ENCODE results near the gene CYP8B1. TPM values are rescaled to one million over a fixed set of nuclear protein-coding genes. Genes with fewer than 3 reads are reported as not detected.

Gene CYP8B1
- total and polyA plus RNA-seq, 2 of the 13 experiments (the other 11 are each of a cell fraction or from before 2014, with no cell fraction given) = 0.58 to 2.0 TPM

DNA sequence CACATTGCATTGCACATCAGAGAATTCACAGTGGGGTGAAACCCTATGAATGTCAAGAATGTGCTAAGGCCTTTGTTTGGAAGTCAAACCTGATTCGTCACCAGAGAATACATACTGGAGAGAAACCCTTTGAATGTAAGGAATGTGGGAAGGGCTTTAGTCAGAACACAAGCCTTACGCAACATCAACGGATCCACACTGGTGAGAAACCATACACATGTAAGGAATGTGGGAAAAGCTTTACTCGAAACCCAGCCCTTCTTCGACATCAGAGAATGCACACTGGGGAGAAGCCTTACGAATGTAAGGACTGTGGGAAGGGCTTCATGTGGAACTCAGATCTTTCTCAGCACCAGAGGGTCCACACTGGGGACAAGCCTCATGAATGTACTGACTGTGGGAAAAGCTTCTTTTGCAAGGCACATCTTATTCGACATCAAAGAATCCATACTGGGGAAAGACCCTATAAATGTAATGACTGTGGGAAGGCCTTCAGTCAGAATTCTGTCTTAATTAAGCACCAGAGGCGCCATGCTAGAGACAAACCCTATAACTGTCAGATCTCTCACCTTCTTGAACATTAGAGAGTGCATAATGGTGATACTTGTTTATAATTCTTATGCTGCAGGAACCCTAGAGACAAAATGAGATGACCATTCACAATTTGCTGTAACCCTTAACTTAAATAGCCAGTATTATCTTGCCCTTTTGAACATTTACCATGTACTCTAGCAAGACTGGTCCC lies 39.3 kb upstream of the CYP8B1 start (continued):
- no peak for TF ChIP-seq ZNF598 (CRISPR knock-in tag; IDR thresholded peaks at IDR 0.05; ENCODE audit: borderline replicate concordance)
- TF ChIP-seq HIVEP1 (CRISPR knock-in tag; IDR thresholded peaks at IDR 0.05) = no peak
- TF ChIP-seq EEA1 (CRISPR knock-in tag; IDR thresholded peaks at IDR 0.05; ENCODE audit: borderline replicate concordance) = no peak
- TF ChIP-seq ZNF225 (CRISPR knock-in tag; IDR thresholded peaks at IDR 0.05) = no peak
- TF ChIP-seq TRIM22 (IDR thresholded peaks at IDR 0.05) = no peak
- TF ChIP-seq SIN3A (IDR thresholded peaks at IDR 0.05; ENCODE audit: borderline replicate concordance, low read depth, low read length) = no peak
- no peak for TF ChIP-seq ZNF224 (CRISPR knock-in tag; IDR thresholded peaks at IDR 0.05)
- no peak for TF ChIP-seq RXRA (CRISPR knock-in tag; IDR thresholded peaks at IDR 0.05)
- no peak for TF ChIP-seq JUN (CRISPR knock-in tag; IDR thresholded peaks at IDR 0.05)
- TF ChIP-seq SNRNP70 (IDR thresholded peaks at IDR 0.05; ENCODE audit: low read depth, low read length) = no peak
- peak; percentile 26; the same call in 1 of the 2 replicates for TF ChIP-seq TBX3 (IDR thresholded peaks at IDR 0.05; ENCODE audit: borderline replicate concordance)
- TF ChIP-seq, protein P1, sequence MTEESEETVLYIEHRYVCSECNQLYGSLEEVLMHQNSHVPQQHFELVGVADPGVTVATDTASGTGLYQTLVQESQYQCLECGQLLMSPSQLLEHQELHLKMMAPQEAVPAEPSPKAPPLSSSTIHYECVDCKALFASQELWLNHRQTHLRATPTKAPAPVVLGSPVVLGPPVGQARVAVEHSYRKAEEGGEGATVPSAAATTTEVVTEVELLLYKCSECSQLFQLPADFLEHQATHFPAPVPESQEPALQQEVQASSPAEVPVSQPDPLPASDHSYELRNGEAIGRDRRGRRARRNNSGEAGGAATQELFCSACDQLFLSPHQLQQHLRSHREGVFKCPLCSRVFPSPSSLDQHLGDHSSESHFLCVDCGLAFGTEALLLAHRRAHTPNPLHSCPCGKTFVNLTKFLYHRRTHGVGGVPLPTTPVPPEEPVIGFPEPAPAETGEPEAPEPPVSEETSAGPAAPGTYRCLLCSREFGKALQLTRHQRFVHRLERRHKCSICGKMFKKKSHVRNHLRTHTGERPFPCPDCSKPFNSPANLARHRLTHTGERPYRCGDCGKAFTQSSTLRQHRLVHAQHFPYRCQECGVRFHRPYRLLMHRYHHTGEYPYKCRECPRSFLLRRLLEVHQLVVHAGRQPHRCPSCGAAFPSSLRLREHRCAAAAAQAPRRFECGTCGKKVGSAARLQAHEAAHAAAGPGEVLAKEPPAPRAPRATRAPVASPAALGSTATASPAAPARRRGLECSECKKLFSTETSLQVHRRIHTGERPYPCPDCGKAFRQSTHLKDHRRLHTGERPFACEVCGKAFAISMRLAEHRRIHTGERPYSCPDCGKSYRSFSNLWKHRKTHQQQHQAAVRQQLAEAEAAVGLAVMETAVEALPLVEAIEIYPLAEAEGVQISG (CRISPR knock-in tag; IDR thresholded peaks at IDR 0.05) = peak; percentile 24; the same call in 1 of the 2 replicates
- TF ChIP-seq ZBTB46 (CRISPR knock-in tag; IDR thresholded peaks at IDR 0.05; ENCODE audit: borderline replicate concordance) = no peak
- no peak for TF ChIP-seq THAP11 (CRISPR knock-in tag; IDR thresholded peaks at IDR 0.05)
- TF ChIP-seq, protein P2, sequence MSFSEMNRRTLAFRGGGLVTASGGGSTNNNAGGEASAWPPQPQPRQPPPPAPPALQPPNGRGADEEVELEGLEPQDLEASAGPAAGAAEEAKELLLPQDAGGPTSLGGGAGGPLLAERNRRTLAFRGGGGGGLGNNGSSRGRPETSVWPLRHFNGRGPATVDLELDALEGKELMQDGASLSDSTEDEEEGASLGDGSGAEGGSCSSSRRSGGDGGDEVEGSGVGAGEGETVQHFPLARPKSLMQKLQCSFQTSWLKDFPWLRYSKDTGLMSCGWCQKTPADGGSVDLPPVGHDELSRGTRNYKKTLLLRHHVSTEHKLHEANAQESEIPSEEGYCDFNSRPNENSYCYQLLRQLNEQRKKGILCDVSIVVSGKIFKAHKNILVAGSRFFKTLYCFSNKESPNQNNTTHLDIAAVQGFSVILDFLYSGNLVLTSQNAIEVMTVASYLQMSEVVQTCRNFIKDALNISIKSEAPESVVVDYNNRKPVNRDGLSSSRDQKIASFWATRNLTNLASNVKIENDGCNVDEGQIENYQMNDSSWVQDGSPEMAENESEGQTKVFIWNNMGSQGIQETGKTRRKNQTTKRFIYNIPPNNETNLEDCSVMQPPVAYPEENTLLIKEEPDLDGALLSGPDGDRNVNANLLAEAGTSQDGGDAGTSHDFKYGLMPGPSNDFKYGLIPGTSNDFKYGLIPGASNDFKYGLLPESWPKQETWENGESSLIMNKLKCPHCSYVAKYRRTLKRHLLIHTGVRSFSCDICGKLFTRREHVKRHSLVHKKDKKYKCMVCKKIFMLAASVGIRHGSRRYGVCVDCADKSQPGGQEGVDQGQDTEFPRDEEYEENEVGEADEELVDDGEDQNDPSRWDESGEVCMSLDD (CRISPR knock-in tag; IDR thresholded peaks at IDR 0.05; ENCODE audit: borderline replicate concordance) = no peak
- no peak for TF ChIP-seq EZH2 (conservative IDR thresholded peaks at IDR 0.05; ENCODE audit: low read depth, low read length)
- peak; percentile 31; the same call in 1 of the 2 replicates for TF ChIP-seq CBX5 (CRISPR knock-in tag; IDR thresholded peaks at IDR 0.05; ENCODE audit: borderline replicate concordance)
- TF ChIP-seq ZNF672 (CRISPR knock-in tag; IDR thresholded peaks at IDR 0.05) = no peak
- TF ChIP-seq DRAP1 (CRISPR knock-in tag; IDR thresholded peaks at IDR 0.05) = no peak
- no peak for TF ChIP-seq DDIT3 (CRISPR knock-in tag; IDR thresholded peaks at IDR 0.05)

Data from HepG2 (cell line).